Cortex of kidney (tissue), 1 donor: ENCODE data around the gene ILKAP.

Experiments
- DNase-seq: peaks from one replicate; lab custom pipeline; 2025; lab: John Stamatoyannopoulos, UW

ILKAP gene, protein sequence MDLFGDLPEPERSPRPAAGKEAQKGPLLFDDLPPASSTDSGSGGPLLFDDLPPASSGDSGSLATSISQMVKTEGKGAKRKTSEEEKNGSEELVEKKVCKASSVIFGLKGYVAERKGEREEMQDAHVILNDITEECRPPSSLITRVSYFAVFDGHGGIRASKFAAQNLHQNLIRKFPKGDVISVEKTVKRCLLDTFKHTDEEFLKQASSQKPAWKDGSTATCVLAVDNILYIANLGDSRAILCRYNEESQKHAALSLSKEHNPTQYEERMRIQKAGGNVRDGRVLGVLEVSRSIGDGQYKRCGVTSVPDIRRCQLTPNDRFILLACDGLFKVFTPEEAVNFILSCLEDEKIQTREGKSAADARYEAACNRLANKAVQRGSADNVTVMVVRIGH

DNA sequence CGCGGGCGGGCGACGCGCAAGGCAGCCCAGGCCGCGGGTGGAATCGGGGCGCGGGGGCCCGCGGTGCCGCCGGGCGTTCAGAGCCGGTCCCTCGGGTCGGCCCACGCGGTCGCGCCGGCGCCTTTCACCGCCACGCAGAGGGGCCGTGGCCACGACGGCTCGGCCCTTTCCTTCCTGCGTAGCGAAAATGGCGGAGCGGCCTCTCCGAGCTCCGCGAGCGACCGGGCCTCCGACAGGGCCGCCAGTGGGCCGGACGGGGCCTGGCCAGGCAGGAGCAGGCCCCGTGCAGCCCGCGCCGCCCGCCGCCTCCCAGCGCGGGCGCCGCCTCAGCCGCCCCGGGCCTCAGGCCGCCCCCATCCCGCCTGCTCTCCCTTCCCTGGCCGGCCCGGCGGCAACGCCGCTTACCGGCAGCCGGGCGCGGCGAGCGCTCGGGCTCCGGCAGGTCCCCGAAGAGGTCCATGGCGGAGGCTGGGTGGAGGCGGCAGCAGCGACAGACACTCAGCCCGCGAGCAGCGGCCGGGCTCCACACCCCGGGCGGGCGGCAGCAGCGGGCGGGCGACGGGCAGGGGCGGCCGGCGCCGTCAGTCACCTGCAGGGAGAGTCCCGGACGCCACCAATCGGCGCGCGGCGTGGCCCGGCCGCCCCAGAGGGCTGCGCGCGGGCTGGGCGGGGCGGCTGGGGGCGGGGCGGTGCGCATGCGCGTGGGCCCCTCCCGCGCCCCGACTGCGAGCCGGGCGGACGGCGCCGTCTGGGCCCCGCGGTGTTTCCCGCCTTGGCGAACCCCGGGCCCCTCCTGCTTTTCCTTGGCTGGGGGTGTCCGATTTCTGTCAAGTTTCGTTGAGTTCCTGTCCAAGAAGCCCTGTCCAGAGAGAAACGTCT is at the start of gene ILKAP:
Gene ILKAP, minus strand, starts transcription at position 602 of the 879 bp plus-strand sequence. Its CDS starts 142 bp downstream, at position 460.
- DNase-seq = no peak

DNA sequence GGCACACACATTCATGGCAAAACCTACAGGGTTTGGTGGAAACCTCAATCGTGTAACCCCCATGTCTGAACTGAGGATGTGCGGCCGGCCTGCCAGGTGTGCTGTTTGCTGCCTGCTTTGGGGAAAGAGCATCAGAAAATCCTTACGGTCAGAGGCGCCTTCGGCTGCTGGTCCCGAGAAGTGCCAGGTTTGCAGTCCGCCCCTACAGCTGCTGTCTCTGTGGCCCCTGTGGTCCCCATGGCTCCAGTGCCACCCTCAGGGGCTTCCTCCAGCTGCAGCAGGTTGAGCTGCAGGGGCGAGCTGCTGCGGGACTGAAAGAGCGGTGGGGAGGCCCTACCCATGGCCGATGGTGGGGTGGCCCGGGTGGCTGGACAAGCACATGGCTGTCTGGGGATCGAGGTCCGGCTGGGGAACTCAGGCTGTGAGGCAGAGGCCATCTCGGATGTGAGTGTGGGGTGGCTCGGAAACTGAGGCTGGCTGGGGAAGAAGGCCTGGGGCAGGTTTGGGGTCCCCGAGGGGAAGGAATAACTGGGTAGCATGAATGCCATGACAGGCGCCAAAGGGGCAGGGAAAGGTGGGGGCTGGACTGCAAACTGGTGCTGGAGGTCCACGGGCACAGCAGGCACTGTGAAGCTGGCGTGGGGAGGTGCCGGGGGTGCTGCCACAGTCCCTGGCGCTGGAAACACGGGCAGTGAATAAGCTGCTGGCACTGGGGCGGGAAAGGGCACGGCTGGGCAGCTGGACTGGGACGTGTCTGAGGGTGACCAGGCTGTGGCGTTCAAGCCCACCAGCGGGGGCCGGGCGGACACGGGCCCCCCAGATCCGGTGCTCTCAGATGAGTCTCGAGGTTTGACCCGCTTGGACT is 49.5 kb upstream of the ILKAP start:
- DNase-seq = no peak

DNA sequence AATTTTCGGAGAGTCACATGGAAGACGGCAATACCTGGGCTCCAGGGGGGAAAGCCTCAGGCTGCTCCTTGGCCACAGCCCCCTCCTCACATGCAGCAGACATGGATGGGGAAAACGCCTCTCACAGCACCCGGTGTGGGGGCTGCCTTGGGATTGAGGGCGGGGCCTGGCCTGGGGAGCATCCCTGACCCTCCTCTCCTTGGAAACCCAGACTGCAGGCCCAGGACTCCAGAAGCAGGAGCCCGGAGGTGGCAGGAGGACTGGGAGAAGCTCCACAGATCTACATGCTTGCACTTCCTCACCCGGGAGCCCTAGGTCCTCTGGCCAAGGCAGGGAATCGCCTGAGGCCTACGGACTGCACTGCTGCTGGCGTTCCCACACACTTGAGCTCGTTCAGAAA is 48.5 kb upstream of the ILKAP start:
- DNase-seq = no peak

DNA sequence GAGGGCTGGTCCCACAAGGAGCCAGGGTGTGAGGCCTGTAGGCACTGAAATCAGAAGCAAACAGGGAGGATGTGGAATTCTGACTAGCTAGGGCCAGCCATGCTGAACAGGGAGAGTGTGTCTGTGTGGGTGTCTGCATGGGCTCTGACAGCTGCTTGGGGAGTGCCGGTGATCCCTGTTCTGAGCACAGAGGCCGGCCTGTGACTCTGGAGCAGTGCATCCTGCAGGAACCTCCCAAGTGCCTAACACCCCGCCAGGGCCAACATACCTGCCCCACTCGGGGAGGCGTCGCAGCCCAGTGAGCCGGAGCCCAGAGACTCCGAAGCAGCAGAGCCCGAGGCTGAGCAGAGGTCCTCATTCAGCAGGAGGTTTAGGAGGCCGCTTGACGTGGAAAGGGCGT is 47.8 kb upstream of the ILKAP start:
- DNase-seq = no peak

DNA sequence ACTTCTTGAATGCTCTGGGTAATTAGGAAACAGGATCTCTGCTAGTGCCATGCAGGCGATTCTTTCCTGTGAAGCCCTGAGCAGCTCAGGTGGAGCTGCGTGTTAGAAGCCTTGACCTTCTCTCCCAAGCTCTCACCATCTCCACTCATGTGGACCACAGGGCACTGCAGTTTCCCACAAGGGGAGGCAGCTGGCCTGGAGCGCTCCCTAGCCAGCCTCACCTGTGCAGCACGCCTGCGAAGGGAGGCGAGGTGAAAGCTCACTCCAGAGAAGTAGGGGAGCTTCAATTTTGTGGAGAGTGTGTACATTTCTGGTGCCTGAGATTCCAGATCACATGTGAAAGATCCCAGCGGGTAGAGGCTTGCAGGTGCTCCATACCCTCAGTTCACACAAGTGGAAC is 47.4 kb upstream of the ILKAP start:
- no peak for DNase-seq

DNA sequence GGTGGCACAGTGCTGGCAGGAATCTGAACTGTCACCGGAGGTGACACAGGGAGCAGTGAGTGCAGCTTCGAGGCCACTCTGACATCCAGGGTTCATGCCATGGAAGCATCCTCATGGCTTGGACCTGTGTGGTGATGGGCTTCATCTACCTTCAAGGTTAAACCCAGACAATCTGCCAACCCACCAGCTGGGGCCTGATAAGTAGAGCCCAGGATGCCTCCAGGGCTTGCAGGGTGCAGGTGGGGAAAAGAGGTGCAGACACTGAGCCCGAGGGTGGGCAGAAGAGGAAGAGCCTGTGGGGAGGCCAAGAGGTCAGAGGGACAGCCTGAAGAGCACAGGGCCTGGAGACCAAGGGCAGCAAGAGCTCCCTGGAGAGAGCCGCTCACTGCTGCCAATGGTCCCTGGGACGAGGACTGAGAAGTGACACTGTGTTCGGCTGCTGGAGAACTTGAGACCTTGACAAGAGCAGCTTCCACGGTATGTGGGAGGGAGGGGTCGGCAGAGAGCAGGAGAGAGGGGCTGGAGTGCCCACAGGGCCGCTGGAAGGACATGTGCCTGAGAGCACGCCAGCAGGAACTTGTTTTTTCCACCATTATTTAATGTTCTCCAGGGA is 44.5 kb upstream of the ILKAP start:
- DNase-seq = no peak

DNA sequence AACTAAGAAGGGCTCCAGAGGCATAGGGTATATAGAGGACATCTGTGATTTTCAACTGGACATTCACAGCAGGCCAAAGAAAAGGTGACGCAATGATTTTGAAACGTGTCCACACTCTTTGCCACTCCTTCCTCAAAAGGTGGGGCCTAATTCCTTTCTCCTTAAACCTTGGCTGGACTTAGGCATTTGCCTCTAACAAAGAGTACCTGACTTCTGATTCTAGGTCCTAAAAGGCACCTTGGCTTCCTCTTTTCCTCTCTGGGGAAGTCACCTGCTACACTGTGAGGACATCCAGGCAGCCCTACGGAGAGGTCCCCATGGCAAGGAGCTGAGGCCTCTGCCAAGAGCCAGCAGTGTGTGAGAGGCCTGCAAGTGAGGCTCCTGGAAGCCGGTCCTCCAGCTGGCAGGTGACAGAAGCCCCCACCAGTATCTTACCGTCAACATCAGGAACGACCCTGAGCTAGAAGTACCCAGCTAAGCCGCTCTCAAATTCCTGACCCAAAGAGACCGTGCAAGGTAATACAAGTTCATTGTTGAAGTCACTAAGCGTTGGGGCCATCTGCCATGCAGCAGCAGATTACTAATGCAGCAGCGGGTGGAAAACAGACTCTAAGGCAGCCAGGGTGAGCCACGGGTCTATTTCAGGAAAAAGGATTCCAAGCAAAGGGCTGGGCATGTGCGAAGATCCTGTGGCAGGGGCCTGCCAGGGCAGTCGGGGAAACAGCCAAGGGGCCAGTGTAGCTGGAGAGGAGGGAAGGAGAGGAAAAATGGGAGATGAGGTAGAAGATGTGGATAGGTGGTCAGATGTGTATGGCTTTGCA is 43.7 kb upstream of the ILKAP start:
- DNase-seq = no peak

DNA sequence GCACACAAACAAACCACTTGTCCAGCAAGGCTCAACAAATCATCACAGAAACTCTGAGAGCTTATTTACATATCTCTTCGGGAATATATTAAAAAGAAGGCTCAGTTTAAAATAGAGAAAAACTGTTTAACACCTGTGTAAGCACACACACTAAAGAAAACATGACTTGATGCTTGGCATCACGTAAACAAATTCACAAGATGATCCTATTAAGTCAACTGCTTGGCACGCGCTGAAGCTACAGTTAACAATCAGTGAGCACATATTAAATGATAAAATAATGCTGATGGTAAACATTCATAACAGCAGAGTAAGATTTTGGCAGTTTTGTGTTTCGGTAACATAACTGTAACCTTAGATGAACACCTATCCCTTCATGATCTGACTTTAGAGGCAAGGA is 40.7 kb upstream of the ILKAP start:
- DNase-seq = no peak

DNA sequence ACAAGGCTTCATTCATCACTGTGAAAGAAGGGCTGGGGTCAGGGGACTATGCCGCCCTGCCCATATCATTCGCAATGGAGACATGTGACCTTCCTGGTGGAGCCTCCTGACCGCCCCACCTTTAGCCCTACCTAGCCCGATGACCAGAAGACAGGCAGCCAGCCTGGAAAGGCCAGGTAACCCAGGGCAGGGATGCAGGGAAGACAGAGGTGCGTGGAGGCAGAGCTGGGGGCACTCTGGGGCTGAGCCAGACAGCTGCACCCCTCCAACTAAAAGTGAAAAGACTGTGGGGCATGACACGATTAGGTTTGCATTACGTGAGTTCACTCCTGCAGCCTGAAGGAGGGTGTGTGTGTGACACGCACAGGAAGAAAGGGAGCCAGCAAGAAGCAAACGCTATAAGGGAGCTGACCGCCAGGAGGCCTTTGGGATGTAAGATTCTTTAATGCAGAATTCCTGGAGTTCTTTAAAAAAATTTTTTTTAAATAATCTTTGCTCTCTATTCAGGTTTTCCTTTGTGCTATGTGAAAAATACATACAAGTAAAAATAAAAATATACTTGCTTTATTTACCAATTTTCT is 40.1 kb upstream of the ILKAP start:
- DNase-seq = no peak

DNA sequence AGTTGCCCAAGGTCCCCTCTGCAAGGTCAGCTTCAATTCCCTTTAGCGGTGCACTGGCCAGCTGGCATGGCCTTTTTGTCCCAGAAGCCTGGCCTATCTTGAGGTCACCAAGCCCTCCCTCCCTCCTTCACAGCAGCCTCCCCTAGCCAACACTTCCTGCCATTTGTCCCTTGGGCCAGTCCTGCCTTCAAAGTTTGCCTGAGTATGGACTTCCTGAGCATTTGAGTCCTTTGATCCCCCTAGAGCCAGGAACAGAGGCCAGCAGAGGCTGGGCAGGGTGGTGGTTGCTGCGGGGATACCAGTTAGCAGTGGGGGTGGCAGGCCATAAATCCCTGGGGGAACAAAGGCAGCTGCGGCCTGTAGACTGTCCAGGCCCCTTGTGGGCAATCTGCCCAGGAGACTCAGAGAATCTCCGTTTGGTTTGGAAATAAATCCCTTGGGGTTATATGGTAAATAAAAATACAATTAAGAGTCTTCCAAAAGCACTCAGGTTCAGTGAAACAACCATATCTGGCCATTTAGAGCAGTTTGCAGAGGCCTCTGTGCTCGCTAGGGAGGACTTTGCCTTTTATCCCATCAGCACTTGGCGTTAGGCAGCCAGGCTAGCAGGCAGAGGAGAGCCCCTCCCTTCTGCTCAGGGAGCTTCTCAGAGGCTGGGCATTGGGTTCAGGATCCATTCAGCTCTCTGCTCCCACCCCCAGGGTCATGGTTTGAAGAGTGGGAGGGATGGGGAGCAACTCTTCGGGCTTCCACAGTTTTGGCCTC is 39.4 kb upstream of the ILKAP start:
- no peak for DNase-seq

DNA sequence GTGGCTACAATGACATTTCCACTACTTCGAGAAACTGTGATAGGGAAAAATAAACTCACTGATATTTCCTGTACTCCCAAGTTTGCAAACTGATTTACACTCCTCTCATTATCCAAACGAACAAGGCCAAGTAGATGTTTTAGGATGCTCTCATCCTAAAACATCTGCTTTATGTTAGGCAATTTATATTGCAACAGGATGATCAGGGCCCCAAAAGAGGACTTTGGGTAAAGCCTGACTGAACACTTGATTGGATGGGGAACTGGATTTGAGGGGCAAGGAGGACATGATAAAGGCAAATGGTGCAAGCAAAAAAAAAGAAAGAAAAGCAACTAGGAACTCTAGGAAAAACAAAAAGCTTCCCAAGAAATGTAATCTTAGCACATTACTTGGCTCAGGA is 38.5 kb upstream of the ILKAP start:
- no peak for DNase-seq

DNA sequence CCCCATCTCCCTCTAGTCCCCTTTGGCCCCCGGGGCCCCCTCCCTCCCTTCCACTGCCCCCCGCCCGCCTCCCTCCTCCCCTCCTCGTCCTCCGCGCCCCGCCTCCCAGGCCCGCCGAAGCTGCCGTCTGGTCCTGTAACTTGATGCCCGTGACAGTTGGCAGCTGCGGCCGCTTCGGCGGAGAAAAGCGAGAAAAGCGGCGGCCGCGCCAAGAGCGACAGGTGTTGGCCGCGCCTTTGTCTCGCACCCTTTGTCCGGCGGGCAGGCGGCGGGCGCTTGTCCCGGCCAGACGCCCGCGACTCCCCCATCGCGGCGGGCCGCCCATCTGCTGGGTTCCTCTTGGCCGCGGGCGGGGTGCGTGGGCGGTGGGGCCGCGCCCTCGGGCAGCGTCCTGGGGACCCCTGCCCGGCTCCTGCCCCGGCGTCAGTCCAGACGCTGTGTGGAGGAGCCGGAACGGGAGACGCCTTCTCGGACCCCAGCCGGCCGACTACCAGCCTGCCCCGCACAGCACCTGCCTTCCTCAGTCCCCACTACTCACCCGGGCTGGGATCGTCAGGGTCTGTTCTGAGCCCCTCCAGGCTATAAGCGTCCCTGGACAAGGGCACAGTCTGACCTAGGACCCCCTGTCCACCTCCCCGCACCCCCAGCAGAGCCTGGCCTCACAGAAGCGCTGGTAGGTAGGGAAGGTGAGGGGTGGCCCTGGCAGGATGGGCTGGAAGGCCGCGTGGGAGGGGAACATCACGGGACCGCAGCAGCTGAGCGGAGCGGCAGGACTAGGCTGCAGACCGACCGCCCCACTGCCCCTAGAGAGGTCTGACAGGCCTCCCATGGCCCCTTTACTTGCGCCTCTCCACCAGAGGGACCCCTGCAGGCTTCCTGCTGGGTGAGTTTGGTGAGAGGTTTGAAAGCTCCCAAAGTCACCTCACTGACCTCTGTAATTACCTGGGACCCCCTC is 37.5 kb upstream of the ILKAP start:
- DNase-seq = no peak

DNA sequence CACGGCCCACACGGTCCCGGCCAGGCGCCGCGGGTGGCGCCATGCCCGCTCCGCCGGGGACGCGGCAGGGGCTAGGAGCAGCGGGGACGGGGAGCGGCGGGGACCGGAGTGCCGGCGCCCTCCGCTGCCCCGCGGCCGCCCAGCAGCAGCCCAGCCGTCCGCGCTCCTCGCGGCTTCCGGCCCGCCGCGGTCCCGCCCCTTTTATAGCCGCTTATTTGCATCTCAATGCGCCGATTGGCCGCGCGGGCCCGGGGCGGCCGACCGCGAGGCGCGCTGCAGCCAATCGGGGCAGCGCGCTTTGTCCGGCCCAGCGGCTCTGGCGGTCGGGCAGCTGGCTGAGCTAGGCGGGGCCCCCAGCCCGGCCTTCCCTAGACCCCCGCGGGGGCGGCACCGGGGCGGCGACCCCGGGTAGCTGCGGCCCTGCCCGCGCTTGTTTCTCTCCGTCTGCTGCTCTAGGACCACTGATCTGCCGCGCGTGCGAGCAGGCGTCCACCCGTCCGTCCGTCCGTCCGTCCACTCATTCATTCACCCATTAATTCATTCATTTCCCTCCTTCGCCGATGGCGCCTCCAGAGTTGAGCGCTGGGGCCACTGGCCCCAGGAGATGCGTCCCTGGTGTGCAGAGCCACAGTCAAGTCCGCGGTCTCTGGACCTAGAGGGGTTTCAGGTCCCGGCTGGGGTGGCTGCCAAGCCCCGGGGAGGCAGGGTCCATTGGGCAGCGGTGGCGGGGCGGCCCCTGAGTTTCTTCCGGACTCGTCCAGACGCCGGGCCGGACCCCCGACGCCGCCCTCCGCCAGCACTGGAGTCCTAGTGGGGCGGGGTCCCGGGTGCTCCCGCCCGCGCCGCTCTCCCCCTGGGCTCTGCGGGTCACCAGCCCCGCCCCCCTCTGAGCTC is 36.6 kb upstream of the ILKAP start, which contains the start of gene HES6:
Gene HES6, minus strand, starts transcription at position 176 of the 894 bp plus-strand sequence. Its CDS starts 133 bp downstream, at position 43.
- no peak for DNase-seq

DNA sequence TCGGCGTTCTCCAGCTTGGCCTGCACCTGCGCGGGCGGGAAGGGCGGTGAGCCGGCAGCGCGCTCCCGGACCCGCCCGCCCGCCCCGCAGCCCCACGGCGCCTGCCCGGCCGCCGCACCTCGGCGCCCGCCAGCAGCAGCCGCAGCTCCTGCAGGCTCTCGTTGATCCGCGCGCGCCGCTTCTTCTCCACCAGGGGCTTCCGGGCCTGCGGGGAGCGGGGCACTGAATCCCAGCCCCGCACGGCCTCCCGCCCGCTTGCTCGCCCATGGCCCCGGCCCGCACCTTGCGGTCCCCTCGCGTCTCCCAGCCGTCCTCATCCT is 36.0 kb upstream of the ILKAP start:
- DNase-seq = no peak

DNA sequence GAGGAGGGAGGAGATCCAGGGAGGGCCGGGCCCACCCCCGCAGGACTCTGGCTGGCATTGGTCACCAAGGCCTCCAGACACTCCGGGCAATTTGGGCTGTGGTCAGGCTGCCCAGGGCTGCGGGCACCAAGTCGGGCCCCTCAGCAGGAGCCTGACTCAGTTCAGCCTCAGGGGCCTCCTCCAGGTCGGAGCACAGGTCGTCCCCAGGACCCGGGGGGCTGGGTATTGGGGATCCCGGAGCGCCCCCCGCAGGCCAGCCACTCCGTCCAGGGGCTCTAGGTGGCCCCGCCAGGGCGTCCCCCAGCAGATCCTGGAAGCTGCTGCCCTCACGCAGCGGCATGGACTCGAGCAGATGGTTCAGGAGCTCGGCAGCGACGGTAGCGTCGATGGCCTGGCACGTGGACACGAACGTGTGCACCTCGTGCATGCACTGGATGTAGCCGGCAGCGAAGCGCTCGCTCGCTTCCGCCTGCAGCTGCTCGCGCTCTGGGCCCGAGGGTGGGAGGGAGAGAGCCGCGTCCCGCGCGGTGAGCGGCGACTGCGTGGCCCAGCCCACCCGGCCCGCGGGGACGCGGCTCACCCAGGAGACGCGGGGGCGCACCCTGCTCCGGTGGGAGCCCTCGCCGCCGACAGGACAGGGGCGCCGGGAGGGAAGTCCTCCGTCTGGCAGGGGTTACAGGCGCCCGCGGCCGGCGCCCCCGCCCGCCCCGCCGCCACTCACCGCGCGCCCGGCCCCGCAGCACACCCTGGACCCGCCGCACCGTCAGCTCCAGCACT is 35.5 kb upstream of the ILKAP start:
- no peak for DNase-seq

DNA sequence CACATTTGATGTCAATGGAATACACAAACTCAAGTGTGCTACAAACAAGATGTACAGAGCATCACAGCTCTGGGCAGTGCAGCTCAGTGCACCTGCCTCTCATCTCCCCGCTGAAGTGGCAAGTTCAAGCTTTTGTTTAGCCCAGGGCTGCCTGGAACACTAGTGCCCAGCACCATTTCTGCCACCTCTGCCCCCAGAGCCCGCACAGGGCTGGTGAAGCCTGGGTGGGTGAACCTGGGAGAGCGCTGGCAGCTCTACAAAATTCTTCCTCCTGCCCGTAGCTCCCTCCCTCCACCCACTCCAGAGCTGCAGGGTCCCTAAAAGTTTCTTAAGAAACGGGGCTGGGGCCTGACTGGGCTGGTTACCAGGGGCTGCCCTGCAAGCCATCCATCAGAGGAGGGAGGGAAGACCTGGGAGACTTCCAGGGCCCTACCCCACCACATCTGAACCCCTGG is 34.8 kb upstream of the ILKAP start:
- no peak for DNase-seq
